ENCODE measurements around the gene KCNJ14.
A peak's percentile ranks its signal among the peaks of the same experiment; 100 is the strongest.

KCNJ14 gene

DNA sequence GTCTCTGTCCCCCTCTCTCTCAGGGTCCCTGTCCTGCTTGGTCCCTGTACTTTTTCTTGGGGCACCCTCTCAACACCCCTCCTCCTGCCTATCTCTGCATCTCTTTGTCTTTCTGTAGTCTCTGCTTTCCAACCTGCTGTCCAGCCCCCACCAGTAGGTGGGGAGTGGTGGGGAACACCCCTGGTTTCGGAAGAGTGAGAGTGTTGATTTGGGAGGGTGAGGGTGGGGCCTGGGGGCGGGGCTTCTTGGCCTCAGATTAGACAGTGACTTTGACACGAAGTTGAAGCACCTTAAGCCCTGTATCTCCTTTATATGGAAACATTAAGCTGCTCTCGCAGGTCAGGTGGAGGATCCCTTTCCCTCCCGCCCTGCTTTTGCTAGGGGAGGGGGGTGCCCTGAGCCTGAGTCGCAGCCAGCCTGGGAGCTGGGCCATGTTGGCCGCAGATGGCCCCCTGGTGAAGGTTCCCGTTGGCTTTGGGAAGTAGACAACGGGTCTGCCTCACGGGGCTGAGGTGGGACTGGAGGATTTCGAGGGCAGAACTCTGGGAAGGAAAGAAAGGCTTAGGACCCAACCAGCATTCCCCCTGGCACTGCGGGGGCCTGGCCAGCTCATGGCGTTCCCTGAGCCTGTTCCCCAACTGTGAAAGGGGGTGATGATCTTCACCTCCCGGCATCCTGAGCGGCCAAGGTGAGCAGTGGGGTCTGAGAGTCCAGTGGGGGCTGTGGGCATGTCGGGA is at the start of gene KCNJ14:
KCNJ14 (plus strand) TSS at position 404 of the 737 bp plus-strand sequence. CDS start 6,151 bp downstream, outside the sequence.
- TF ChIP-seq, protein P1, sequence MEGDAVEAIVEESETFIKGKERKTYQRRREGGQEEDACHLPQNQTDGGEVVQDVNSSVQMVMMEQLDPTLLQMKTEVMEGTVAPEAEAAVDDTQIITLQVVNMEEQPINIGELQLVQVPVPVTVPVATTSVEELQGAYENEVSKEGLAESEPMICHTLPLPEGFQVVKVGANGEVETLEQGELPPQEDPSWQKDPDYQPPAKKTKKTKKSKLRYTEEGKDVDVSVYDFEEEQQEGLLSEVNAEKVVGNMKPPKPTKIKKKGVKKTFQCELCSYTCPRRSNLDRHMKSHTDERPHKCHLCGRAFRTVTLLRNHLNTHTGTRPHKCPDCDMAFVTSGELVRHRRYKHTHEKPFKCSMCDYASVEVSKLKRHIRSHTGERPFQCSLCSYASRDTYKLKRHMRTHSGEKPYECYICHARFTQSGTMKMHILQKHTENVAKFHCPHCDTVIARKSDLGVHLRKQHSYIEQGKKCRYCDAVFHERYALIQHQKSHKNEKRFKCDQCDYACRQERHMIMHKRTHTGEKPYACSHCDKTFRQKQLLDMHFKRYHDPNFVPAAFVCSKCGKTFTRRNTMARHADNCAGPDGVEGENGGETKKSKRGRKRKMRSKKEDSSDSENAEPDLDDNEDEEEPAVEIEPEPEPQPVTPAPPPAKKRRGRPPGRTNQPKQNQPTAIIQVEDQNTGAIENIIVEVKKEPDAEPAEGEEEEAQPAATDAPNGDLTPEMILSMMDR (IDR thresholded peaks at IDR 0.05; ENCODE audit: borderline replicate concordance, control extremely low read depth, extremely low read depth, insufficient read depth, missing control alignments): no peak
- in situ Hi-C loops (cut with MboI; ENCODE audit: low sequenced_read_pairs, unreplicated experiment): no loop called here
- DNase-seq (ENCODE audit: low spot score): no peak

DNA sequence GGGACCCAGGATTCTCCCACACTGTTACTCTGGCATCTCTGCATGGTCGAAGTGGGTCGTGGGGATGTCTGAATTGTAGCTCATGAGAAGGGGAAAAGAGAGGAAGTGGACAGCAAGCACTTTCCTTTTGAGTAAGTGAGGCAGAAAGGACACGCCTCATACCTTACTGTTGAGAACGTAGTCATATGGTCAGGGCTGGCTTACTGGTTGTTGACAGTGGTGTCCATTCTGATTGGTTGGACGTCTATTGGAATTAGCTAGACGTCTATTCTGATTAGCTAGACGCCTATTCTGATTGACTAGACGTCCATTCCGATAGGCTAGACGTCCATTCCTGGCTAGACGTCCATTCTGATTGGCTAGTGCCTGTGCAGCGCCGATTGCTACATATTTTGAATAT is 49.5 kb upstream of the KCNJ14 start:
- TF ChIP-seq, protein P1 (IDR thresholded peaks at IDR 0.05; ENCODE audit: borderline replicate concordance, control extremely low read depth, extremely low read depth, insufficient read depth, missing control alignments): no peak
- peak; percentile 55 for DNase-seq (ENCODE audit: low spot score)
- in situ Hi-C loops (cut with MboI; ENCODE audit: low sequenced_read_pairs, unreplicated experiment): no loop called here

- in situ Hi-C loops (cut with MboI; ENCODE audit: low sequenced_read_pairs, unreplicated experiment): no loop called here
- DNase-seq (ENCODE audit: low spot score): no peak
- TF ChIP-seq, protein P1 (IDR thresholded peaks at IDR 0.05; ENCODE audit: borderline replicate concordance, control extremely low read depth, extremely low read depth, insufficient read depth, missing control alignments): no peak
These were observed 41.3 kb upstream of the KCNJ14 start for GRCh38 chr19:48413879-48414587.

DNA sequence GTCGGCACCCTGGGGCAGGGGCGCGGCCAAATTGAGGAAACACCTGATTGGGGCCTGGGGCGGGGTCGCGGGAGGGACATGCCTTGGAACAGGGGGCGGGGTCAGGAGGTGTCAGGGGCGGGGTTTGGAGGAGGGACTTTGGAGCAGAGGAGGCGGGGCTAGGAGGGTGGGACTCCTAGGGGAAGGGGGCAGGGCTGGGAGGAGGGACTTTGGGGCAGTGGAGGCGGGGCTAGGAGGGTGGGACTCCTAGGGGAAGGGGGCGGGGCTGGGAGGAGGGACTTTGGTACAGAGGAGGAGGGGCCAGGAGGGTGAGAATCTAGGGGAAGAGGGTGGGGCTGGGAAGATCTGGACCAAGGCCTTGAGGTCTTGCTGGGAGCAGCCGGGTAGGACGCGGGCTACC is 40.0 kb upstream of the KCNJ14 start:
- TF ChIP-seq, protein P1 (IDR thresholded peaks at IDR 0.05; ENCODE audit: borderline replicate concordance, control extremely low read depth, extremely low read depth, insufficient read depth, missing control alignments): no peak
- in situ Hi-C loops (cut with MboI; ENCODE audit: low sequenced_read_pairs, unreplicated experiment): no loop called here
- DNase-seq (ENCODE audit: low spot score): peak; percentile 85

DNA sequence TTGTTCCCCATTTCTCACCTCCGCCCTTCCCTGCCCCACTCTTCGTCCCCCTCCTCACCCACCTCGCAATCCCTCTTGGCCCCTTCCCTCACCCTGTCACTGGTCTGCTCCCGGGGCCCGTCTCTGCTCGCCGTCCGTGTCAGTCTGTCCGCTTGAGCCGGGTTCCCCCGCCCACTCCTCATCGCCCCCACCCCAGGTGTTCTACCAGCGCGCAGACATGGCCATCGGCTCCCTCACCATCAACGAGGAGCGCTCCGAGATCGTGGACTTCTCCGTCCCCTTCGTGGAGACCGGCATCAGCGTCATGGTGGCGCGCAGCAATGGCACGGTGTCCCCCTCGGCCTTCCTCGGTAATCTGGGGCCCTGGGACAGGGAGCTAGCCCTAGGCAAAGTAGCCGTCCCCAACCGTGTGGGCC is 39.6 kb upstream of the KCNJ14 start:
- no peak for DNase-seq (ENCODE audit: low spot score)
- TF ChIP-seq, protein P1 (IDR thresholded peaks at IDR 0.05; ENCODE audit: borderline replicate concordance, control extremely low read depth, extremely low read depth, insufficient read depth, missing control alignments): no peak
- in situ Hi-C loops (cut with MboI; ENCODE audit: low sequenced_read_pairs, unreplicated experiment): no loop called here

DNA sequence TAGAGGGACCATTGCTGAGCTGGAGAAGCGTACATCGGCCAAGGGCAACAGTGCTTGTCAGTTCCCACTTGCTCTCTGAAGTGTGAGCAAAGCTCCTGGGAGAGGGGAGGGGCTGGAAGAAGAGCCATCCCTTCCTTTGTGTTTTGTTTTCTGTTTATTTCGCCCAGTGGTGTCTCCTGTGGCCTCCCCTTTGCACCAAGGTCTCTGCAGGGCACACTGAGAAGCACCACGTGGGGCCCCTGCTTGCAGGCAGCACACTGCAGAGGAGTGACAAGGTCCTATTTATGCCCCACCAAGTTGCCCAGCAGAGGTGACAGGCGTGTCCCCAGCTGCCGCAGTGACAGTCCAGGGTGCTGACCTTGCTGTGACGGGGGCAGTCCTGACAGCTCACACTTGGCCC is 38.0 kb upstream of the KCNJ14 start:
- no peak for DNase-seq (ENCODE audit: low spot score)
- in situ Hi-C loops (cut with MboI; ENCODE audit: low sequenced_read_pairs, unreplicated experiment): no loop called here
- TF ChIP-seq, protein P1 (IDR thresholded peaks at IDR 0.05; ENCODE audit: borderline replicate concordance, control extremely low read depth, extremely low read depth, insufficient read depth, missing control alignments): no peak
